ENCODE data around the gene KCNJ14. TPM values are rescaled to one million over a fixed set of nuclear protein-coding genes. Genes with fewer than 3 reads are reported as not detected.

The KCNJ14 gene
- polyA plus RNA-seq, 1 experiment, result 0.31 TPM

DNA sequence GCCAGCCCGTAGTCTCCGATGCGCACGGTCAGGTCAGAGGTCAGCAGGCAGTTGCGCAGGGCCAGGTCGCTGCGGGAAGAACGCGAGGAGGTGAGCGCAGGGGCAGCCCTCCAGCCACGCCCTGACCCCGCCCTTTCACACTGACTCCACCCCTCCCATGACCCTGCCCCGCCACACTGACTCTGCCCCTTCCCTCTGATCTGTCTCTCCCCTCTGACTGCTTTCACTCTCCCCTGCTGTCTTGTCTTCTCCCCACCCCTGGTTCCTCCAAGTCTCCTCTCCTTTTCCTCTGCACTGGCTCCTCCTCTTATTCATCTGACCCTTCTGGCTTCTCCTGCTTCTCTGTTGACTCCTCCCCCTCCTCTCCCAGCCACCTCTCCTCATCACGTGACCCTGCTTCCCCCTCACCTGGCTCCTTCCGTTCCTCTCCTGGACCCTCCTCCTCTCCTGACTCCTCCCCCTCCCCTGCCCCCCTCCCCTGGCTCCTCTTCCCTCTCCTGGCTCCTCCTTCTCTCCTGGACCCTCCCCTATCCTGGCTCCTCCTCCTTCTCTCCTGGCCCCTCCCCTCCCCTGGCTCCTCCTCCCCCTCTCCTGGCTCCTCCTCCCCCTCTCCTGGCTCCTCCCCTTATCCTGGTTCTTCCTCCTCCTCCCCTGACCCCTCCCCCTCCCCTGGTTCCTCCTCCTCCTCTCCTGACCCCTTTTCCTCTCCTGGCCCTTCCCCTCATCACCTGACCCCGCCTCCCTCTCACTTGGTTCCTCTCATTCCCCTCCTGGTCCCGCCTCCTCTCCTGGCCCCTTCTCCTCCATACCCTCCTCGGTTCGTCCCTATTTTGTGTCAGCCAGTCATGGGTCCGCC, 46.3 kb downstream of the KCNJ14 start:
- TF ChIP-seq CTCF (IDR thresholded peaks at IDR 0.05; ENCODE audit: insufficient read depth, low read depth, low read length), result no peak
- Histone ChIP-seq H3K27me3 (ENCODE audit: control insufficient read depth, insufficient read depth, low read length) (peaks cover 16% of the 10 kb centered on the region), H3K4me3 (ENCODE audit: low read depth, low read length) (no peak overlapping the region), H3K36me3 (ENCODE audit: control insufficient read depth, insufficient read depth, low read length) (no peaks in the 10 kb centered on the region)
- CTCF ChIA-PET, result interaction anchor here (1.0 to 1.7 kb wide), 3 partner anchors 82 to 87 kb away, joined by 4 to 8 read pairs (median 6); no protein-coding TSS in a partner anchor
- POLR2A ChIA-PET, result no interaction called here
- no peak for DNase-seq (ENCODE audit: low read depth)

GRCh38 chr19:48502350-48503018, 47.1 kb downstream of the KCNJ14 start:
- Histone ChIP-seq H3K4me3 (ENCODE audit: low read depth, low read length) (no peak overlapping the region), H3K36me3 (ENCODE audit: control insufficient read depth, insufficient read depth, low read length) (no peaks in the 10 kb centered on the region), H3K27me3 (ENCODE audit: control insufficient read depth, insufficient read depth, low read length) (peaks cover 14% of the 10 kb centered on the region)
- no peak for DNase-seq (ENCODE audit: low read depth)
- TF ChIP-seq CTCF (IDR thresholded peaks at IDR 0.05; ENCODE audit: insufficient read depth, low read depth, low read length), result no peak
- CTCF ChIA-PET, result interaction anchor here (1.0 kb wide), 1 partner anchor 82 kb away, joined by 6 read pairs; no protein-coding TSS in a partner anchor
- POLR2A ChIA-PET, result no interaction called here

- peak; percentile 55 for TF ChIP-seq CTCF (IDR thresholded peaks at IDR 0.05; ENCODE audit: insufficient read depth, low read depth, low read length)
- DNase-seq (ENCODE audit: low read depth), result no peak
- ChIA-PET POLR2A (interaction anchor here (0.6 kb wide), 2 partner anchors 16 to 174 kb away, joined by 11 to 14 read pairs; no protein-coding TSS in a partner anchor), CTCF (interaction anchor here (0.7 to 7.8 kb wide), 17 partner anchors 10 to 235 kb away, joined by 3 to 226 read pairs (median 4); partner anchors contain the start of gene KDELR1)
- H3K27me3 ChIP-seq (ENCODE audit: control insufficient read depth, insufficient read depth, low read length), result peaks cover 4% of the 10 kb centered on the region
- H3K36me3 ChIP-seq (ENCODE audit: control insufficient read depth, insufficient read depth, low read length), result no peaks in the 10 kb centered on the region
- H3K4me3 ChIP-seq (ENCODE audit: low read depth, low read length), result no peak overlapping the region
These were observed 50.9 kb downstream of the KCNJ14 start for GRCh38 chr19:48506138-48506733.

- Histone ChIP-seq H3K4me3 (ENCODE audit: low read depth, low read length) (no peak overlapping the region), H3K27me3 (ENCODE audit: control insufficient read depth, insufficient read depth, low read length) (peaks cover 16% of the 10 kb centered on the region), H3K36me3 (ENCODE audit: control insufficient read depth, insufficient read depth, low read length) (no peaks in the 10 kb centered on the region)
- ChIA-PET CTCF (interaction anchor here (0.8 to 7.8 kb wide), 10 partner anchors 8 to 103 kb away, joined by 3 to 226 read pairs (median 4); no protein-coding TSS in a partner anchor), POLR2A (no interaction called here)
- TF ChIP-seq CTCF (IDR thresholded peaks at IDR 0.05; ENCODE audit: insufficient read depth, low read depth, low read length), result no peak
- no peak for DNase-seq (ENCODE audit: low read depth)
These were observed 52.6 kb downstream of the KCNJ14 start for GRCh38 chr19:48507911-48508439.

All from BJ (cell line).